CD4-positive, alpha-beta T cell (primary cell): Measurements from ENCODE around the gene IQCF5. TPM values are rescaled to one million over a fixed set of nuclear protein-coding genes. Genes with fewer than 3 reads are reported as not detected.

ENCODE experiments used
- ATAC-seq: fragments of 200-7000 bp; cut with Tn5 transposase; one replicate; pipeline ENCODE4 v1.10.0; 2022; ENCODE audit warnings: mild to moderate bottlenecking; ENCODE audit not compliant: poor library complexity
- CTCF ChIA-PET: fragments of 350-600 bp; sonication (Branson Sonifier 250); formaldehyde crosslinking; loops from one replicate; lab custom pipeline; 2021; ENCODE audit warnings: antibody characterized with exemption, inconsistent platforms; lab: Charles Lee
- POLR2A ChIA-PET: fragments of 350-600 bp; sonication (Branson Sonifier 250); formaldehyde crosslinking; loops from one replicate; lab custom pipeline; 2021; ENCODE audit warnings: antibody characterized with exemption, inconsistent platforms; lab: Charles Lee
- DNase-seq, 14 experiments: peaks; one replicate each; pipeline ENCODE4 v3.0.0-alpha.2; 2013 to 2020; ENCODE audit warnings: mixed read lengths in 2 of 14
- H3K27ac ChIP-seq, 2 donors: one replicate each; pipeline versions ENCODE4 v1.5.1 to v1.7.0; 2013; ENCODE audit warnings: low read length in 2 of 2, low read depth in 1 of 2, mild to moderate bottlenecking in 1 of 2
- H3K27me3 ChIP-seq, 2 experiments: 1 replicate in 1 of 2; 2 replicates in 1 of 2; pipeline versions ENCODE4 v1.6.1 to v1.7.0; 2013; ENCODE audit warnings: low read length in 2 of 2, control low read depth in 1 of 2, mild to moderate bottlenecking in 1 of 2, moderate library complexity in 1 of 2; ENCODE audit not compliant: insufficient read depth in 2 of 2, control insufficient read depth in 1 of 2
- H3K36me3 ChIP-seq: one replicate; pipeline ENCODE4 v1.6.1; 2013; ENCODE audit warnings: low read length, control low read depth; ENCODE audit not compliant: insufficient read depth
- H3K4me1 ChIP-seq: one replicate; pipeline ENCODE4 v1.6.1; 2013; ENCODE audit warnings: low read length, control low read depth; ENCODE audit not compliant: insufficient read depth
- H3K4me3 ChIP-seq: one replicate; pipeline ENCODE4 v1.5.1; 2013; ENCODE audit warnings: mild to moderate bottlenecking, low read length, moderate library complexity
- H3K9me3 ChIP-seq, 2 experiments: 1 replicate in 1 of 2; 2 replicates in 1 of 2; pipeline versions ENCODE4 v1.6.1 to v1.7.0; 2013; ENCODE audit warnings: low read length in 2 of 2, mild to moderate bottlenecking in 2 of 2, control low read depth in 1 of 2, moderate library complexity in 1 of 2; ENCODE audit not compliant: control insufficient read depth in 1 of 2, insufficient read depth in 1 of 2
- H3K27ac Mint-ChIP-seq: one replicate; pipeline ENCODE4 v1.8.0; 2020; ENCODE audit warnings: mixed read lengths
- H3K27me3 Mint-ChIP-seq: one replicate; pipeline ENCODE4 v1.8.0; 2021; ENCODE audit warnings: mixed read lengths
- H3K36me3 Mint-ChIP-seq: one replicate; pipeline ENCODE4 v1.8.0; 2021; ENCODE audit warnings: low read depth, mixed read lengths
- H3K4me1 Mint-ChIP-seq: one replicate; pipeline ENCODE4 v1.8.0; 2021; ENCODE audit warnings: low read depth, mixed read lengths
- H3K4me3 Mint-ChIP-seq: one replicate; pipeline ENCODE4 v1.8.0; 2020; ENCODE audit warnings: mild to moderate bottlenecking, mixed read lengths
- H3K9me3 Mint-ChIP-seq: one replicate; pipeline ENCODE4 v1.8.0; 2020; ENCODE audit warnings: mixed read lengths
- intact Hi-C, 2 experiments: fragments of 100-400 bp; cut with DNase I in 1 of 2; cut with micrococcal nuclease in 1 of 2; formaldehyde crosslinking; loops; one replicate each; pipeline versions ENCODE4 v1.15.1 to v1.9.0; 2023 to 2025; cut with DNase I, micrococcal nuclease
- total RNA-seq, 174 experiments: library from RNA in 2 of 174; stranded (reverse) in 2 of 174; gene quantifications; one replicate each; pipeline ENCODE4 v1.2.3 and lab custom pipeline; 2021 to 2026
- TF ChIP-seq, protein P1 (sequence below): fragments of 200-600 bp; IDR thresholded peaks from one replicate; pipeline ENCODE4 v1.8.0; 2022; ENCODE audit warnings: antibody characterized with exemption, mild to moderate bottlenecking

IQCF5 gene
- total RNA-seq, 2 experiments from 2014 or later, result not detected

- Mint-ChIP-seq H3K4me1 (no peaks in the 10 kb centered on the region), H3K27ac (no peak overlapping the region), H3K4me3 (no peak overlapping the region), H3K9me3 (peaks cover 9% of the 10 kb centered on the region), H3K36me3 (no peaks in the 10 kb centered on the region), H3K27me3 (peaks cover 57% of the 10 kb centered on the region)
- TF ChIP-seq, protein P1, sequence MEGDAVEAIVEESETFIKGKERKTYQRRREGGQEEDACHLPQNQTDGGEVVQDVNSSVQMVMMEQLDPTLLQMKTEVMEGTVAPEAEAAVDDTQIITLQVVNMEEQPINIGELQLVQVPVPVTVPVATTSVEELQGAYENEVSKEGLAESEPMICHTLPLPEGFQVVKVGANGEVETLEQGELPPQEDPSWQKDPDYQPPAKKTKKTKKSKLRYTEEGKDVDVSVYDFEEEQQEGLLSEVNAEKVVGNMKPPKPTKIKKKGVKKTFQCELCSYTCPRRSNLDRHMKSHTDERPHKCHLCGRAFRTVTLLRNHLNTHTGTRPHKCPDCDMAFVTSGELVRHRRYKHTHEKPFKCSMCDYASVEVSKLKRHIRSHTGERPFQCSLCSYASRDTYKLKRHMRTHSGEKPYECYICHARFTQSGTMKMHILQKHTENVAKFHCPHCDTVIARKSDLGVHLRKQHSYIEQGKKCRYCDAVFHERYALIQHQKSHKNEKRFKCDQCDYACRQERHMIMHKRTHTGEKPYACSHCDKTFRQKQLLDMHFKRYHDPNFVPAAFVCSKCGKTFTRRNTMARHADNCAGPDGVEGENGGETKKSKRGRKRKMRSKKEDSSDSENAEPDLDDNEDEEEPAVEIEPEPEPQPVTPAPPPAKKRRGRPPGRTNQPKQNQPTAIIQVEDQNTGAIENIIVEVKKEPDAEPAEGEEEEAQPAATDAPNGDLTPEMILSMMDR, result no peak
- peaks cover 8 to 18% of the 10 kb centered on the region in 2 experiments for H3K27me3 ChIP-seq
- H3K27ac ChIP-seq, result no peak overlapping the region
- H3K36me3 ChIP-seq, result no peaks in the 10 kb centered on the region
- H3K9me3 ChIP-seq, result peaks cover 11 to 16% of the 10 kb centered on the region in 2 experiments
- ATAC-seq (no peak), DNase-seq (no peak)
- CTCF ChIA-PET, result no interaction called here
- H3K4me3 ChIP-seq, result no peak overlapping the region
- intact Hi-C loops, result no loop called here
- POLR2A ChIA-PET, result interaction anchor here (0.6 kb wide), 1 partner anchor 8 kb away, joined by 3 read pairs; no protein-coding TSS in a partner anchor
- H3K4me1 ChIP-seq, result no peaks in the 10 kb centered on the region
Measured at GRCh38 chr3:51845129-51845528, 30.3 kb downstream of the IQCF5 start.

DNA sequence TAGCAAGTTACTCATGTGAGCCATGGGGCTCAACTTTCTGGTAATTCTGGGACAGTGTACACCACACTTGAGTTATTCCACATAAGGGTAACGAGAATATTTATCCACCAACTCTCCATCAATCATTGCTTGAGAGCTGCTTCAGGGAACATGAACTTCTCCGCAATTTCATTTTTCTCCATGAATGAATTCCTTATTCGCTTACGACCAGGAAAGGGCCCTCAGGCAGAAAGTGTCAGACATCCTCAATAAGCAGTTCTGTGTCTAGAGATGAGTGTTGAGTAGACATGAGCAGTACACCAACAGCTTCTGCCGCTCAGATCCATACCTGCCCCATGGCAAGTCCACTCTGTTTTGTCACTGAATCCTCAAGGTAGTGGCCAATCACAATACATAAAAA is 38.8 kb downstream of the IQCF5 start:
- intact Hi-C loops, result no loop called here
- Mint-ChIP-seq H3K27ac (no peak overlapping the region), H3K9me3 (no peaks in the 10 kb centered on the region), H3K36me3 (no peaks in the 10 kb centered on the region), H3K4me3 (no peak overlapping the region), H3K4me1 (no peaks in the 10 kb centered on the region), H3K27me3 (peaks cover 58% of the 10 kb centered on the region)
- no peak for DNase-seq
- Histone ChIP-seq H3K27me3 (peaks cover 5 to 19% of the 10 kb centered on the region in 2 experiments), H3K9me3 (no peaks in the 10 kb centered on the region), H3K36me3 (no peaks in the 10 kb centered on the region), H3K27ac (no peak overlapping the region), H3K4me3 (no peak overlapping the region), H3K4me1 (no peaks in the 10 kb centered on the region)
- ChIA-PET POLR2A (interaction anchor here (0.7 kb wide), 1 partner anchor 8 kb away, joined by 3 read pairs; no protein-coding TSS in a partner anchor), CTCF (interaction anchor here (0.6 kb wide), 1 partner anchor 53 kb away, joined by 3 read pairs; no protein-coding TSS in a partner anchor)
- TF ChIP-seq, protein P1, result no peak
- no peak for ATAC-seq

DNA sequence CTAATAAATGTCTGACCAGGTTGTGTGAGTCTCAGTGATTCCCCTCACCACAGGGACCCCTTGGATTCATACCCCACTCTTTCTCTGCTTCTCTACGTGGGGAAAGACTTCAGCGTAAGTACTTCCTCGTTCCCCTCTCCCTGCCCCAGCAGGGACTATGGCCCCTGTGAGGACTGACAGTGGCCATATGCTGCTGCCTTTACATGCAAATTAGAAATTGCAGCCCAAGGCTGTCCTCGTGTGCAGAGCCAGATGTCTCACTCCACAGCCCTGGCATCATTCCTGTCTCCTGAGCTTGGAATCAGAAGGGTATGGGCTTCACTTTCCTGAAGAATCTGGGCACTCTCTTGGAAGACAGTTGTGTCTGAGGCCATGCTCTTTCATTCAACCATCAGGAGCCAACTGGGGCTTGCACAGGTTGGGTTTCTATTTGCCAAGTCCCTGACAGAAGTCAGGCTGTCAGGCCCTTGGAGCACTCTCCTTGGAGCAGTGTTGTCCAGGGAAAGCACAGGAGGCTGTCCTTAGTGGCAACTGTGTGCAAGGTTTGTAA is 44.5 kb downstream of the IQCF5 start:
- intact Hi-C loops, result no loop called here
- ATAC-seq, result no peak
- no peak for DNase-seq
- H3K27me3 Mint-ChIP-seq, result peaks cover 36% of the 10 kb centered on the region
- H3K4me3 Mint-ChIP-seq, result no peak overlapping the region
- no peak overlapping the region for H3K27ac Mint-ChIP-seq
- Histone ChIP-seq H3K4me1 (no peaks in the 10 kb centered on the region), H3K27me3 (peaks cover 10 to 14% of the 10 kb centered on the region in 2 experiments), H3K9me3 (peaks cover 0 to 16% of the 10 kb centered on the region in 2 experiments), H3K4me3 (no peak overlapping the region), H3K27ac (no peak overlapping the region), H3K36me3 (no peaks in the 10 kb centered on the region)
- TF ChIP-seq, protein P1, result no peak
- ChIA-PET CTCF (interaction anchor here (1.9 kb wide), 1 partner anchor 11 kb away, joined by 4 read pairs; no protein-coding TSS in a partner anchor), POLR2A (no interaction called here)
- H3K4me1 Mint-ChIP-seq, result no peaks in the 10 kb centered on the region
- H3K36me3 Mint-ChIP-seq, result no peaks in the 10 kb centered on the region
- peaks cover 6% of the 10 kb centered on the region for H3K9me3 Mint-ChIP-seq
